Nephron (organoid): Measurements from ENCODE around the gene DPH7.
"Not testable (repeated sequence)": the region's sequence is repeated elsewhere in the genome, so short reads cannot be mapped to it uniquely, and the experiment has no call there.

Experiments
- H3K27ac Mint-ChIP-seq, 3 experiments: 2 replicates each; pipeline ENCODE4 v1.8.0; 2020; ENCODE audit warnings: mixed read lengths in 3 of 3, mild to moderate bottlenecking in 2 of 3, moderate library complexity in 1 of 3
- H3K27me3 Mint-ChIP-seq: 2 replicates; pipeline ENCODE4 v1.8.0; 2021; ENCODE audit warnings: low read depth, mild to moderate bottlenecking, moderate library complexity, mixed read lengths
- H3K36me3 Mint-ChIP-seq: 2 replicates; pipeline ENCODE4 v1.8.0; 2020; ENCODE audit warnings: low read depth, mixed read lengths
- H3K4me1 Mint-ChIP-seq: 2 replicates; pipeline ENCODE4 v1.8.0; 2020; ENCODE audit warnings: mixed read lengths
- H3K4me3 Mint-ChIP-seq, 3 experiments: 2 replicates each; pipeline ENCODE4 v1.8.0; 2020; ENCODE audit warnings: mild to moderate bottlenecking in 3 of 3, mixed read lengths in 3 of 3, moderate library complexity in 2 of 3
- H3K9me3 Mint-ChIP-seq: 2 replicates; pipeline ENCODE4 v1.8.0; 2020; ENCODE audit warnings: mixed read lengths
- TF ChIP-seq, protein P1 (sequence below), 3 experiments: fragments of 200-600 bp; sonication (generic); IDR thresholded peaks; one replicate each; pipeline ENCODE4 v1.5.0; 2021; ENCODE audit warnings: antibody characterized with exemption in 3 of 3; ENCODE audit not compliant: unreplicated experiment in 3 of 3

Gene DPH7

DNA sequence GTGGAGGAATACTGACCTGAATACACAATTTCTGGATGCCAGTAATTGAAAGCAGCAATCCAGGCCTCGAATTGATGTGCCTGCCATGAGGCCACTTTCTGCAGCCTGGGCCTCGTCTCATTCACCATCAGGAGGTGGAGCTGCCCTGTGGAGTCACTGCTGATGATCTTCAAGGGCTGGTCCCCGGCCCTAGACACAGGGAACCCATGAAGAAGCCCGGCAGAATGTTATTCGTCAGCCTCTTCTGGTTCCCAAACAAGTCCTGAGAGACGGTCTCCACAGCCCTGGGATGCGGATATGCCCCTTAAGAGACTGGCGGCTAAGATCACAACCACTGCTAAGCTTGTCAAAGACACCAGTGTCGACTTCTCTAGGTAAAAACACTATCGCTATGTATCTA is 4.5 kb downstream of the DPH7 start:
- Mint-ChIP-seq H3K27me3 (no peaks in the 10 kb centered on the region), H3K36me3 (peaks cover 43% of the 10 kb centered on the region), H3K9me3 (no peaks in the 10 kb centered on the region), H3K4me1 (peaks cover 18% of the 10 kb centered on the region), H3K27ac (no peak overlapping the region), H3K4me3 (no peak overlapping the region)
- TF ChIP-seq, protein P1, sequence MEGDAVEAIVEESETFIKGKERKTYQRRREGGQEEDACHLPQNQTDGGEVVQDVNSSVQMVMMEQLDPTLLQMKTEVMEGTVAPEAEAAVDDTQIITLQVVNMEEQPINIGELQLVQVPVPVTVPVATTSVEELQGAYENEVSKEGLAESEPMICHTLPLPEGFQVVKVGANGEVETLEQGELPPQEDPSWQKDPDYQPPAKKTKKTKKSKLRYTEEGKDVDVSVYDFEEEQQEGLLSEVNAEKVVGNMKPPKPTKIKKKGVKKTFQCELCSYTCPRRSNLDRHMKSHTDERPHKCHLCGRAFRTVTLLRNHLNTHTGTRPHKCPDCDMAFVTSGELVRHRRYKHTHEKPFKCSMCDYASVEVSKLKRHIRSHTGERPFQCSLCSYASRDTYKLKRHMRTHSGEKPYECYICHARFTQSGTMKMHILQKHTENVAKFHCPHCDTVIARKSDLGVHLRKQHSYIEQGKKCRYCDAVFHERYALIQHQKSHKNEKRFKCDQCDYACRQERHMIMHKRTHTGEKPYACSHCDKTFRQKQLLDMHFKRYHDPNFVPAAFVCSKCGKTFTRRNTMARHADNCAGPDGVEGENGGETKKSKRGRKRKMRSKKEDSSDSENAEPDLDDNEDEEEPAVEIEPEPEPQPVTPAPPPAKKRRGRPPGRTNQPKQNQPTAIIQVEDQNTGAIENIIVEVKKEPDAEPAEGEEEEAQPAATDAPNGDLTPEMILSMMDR (IDR thresholded peaks at IDR 0.05; ENCODE audit: unreplicated experiment in 3 of 3) = no peak

DNA sequence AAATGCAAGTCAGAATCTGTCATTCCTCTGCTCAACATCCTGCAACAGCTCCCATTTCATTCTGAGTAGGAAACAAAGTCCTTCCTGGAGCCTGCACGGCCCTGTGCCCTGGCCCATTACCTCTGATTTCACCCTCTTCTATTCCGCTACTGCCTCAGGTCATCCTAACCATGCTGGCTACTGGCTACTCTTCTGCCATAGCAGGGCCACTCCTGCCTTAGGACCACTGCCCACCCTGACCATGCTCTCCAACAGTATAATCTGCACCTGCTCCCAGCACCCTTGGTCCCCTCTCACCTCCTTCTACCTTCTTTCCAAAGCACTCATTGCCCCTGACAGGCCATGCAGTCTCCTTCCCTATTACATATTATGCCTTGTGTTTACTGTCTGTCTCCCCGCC is 8.2 kb downstream of the DPH7 start:
- Mint-ChIP-seq H3K27ac (no peak overlapping the region), H3K4me3 (no peak overlapping the region), H3K36me3 (peaks cover 41% of the 10 kb centered on the region), H3K27me3 (no peaks in the 10 kb centered on the region), H3K4me1 (peaks cover 1% of the 10 kb centered on the region), H3K9me3 (no peaks in the 10 kb centered on the region)
- TF ChIP-seq, protein P1 (IDR thresholded peaks at IDR 0.05; ENCODE audit: unreplicated experiment in 3 of 3) = no peak

DNA sequence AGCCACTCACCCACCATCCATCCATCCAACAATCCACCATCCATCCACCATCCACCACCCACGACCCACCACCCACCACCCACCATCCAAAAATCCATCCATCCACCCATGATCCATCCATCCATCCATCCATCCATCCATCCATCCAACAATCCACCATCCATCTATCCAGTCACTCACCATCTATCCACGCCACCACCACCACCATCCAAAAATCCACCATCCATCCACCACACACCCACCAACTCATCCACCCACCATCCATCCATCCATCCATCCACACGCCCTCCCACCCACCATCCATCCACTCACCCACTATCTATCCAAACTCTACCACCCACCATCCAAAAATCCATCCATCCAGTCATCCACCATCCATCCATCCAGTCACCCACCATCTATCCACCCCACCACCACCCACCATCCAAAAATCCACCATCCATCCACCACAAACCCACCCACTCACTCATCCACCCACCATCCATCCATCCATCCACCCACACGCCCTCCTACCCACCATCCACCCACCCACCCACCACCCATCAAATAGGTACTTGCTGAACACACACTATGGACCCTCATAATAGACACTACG is 9.0 kb downstream of the DPH7 start:
- no peak overlapping the region for H3K4me3 Mint-ChIP-seq
- H3K4me1 Mint-ChIP-seq = no peaks in the 10 kb centered on the region
- TF ChIP-seq, protein P1 (IDR thresholded peaks at IDR 0.05; ENCODE audit: unreplicated experiment in 3 of 3) = no peak
- no peaks in the 10 kb centered on the region for H3K9me3 Mint-ChIP-seq
- H3K27ac Mint-ChIP-seq = no peak overlapping the region
- H3K27me3 Mint-ChIP-seq = no peaks in the 10 kb centered on the region
- peaks cover 33% of the 10 kb centered on the region for H3K36me3 Mint-ChIP-seq

DNA sequence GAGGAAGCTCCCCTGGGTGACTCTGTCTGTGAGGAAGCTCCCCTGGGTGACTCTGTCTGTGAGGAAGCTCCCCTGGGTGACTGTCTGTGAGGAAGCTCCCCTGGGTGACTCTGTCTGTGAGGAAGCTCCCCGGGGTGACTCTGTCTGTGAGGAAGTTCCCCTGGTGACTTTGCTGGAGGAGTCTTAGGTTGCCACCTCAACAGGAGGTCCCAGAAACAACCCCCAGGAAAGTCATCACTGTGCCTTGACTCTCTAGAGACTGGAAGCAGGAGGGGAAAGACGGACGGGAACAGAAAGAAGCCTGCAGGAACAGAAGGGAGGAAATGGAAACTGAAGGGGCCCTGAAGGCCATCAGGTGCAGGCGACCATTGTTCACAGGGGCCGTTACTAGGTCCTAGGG is 10.3 kb downstream of the DPH7 start:
- H3K4me1 Mint-ChIP-seq, H3K27ac Mint-ChIP-seq, H3K27me3 Mint-ChIP-seq, H3K4me3 Mint-ChIP-seq, H3K9me3 Mint-ChIP-seq: not testable (repeated sequence)
- H3K36me3 Mint-ChIP-seq = peaks cover 36% of the 10 kb centered on the region

DNA sequence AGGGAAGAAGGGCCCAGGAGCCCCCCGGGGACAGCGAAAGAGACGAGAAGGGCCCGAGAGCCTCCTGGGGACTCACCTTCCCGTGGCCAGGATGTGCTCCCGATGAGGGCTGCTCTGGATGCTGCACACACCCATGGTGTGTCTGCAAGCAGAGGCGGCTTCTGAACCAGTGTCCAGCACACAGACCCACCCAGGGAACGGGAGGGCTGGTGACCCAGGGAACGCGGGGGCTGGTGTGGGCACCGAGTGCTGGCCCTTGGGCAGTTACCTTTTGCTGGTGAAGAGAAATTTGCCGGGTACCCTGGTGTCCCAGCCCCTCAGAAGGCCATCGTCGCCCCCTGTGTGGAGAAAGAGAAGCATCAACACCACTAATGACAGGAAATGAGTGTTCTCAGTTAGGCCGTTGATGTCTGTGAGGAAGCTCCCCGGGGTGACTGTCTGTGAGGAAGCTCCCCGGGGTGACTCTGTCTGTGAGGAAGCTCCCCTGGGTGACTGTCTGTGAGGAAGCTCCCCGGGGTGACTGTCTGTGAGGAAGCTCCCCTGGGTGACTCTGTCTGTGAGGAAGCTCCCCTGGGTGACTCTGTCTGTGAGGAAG is 13.8 kb downstream of the DPH7 start:
- Mint-ChIP-seq H3K36me3 (peaks cover 44% of the 10 kb centered on the region), H3K27me3 (no peaks in the 10 kb centered on the region), H3K4me3 (no peak overlapping the region), H3K27ac (no peak overlapping the region), H3K9me3 (no peaks in the 10 kb centered on the region), H3K4me1 (peaks cover 5% of the 10 kb centered on the region)
- TF ChIP-seq, protein P1 (IDR thresholded peaks at IDR 0.05; ENCODE audit: unreplicated experiment in 3 of 3) = no peak

DNA sequence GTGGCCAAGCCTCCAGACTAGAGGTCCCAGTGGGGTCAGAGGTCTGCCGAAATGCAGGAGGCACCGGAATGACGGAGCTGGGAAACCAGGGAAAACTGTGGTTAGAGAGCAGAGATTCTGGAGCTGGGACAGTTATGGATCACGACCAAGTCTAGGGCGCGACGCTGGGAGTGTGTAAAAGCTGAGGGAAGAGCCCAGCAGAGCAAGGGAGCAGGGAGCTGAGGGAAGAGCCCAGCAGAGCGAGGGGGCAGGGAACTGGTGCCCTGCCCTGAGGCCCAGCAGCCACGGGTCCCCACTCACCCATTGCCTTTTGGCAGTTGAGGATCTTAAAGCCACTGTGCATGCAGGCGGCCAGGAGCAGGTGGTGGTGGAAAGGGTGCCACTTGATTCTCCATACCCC is 14.6 kb downstream of the DPH7 start:
- Mint-ChIP-seq H3K27ac (no peak overlapping the region), H3K36me3 (peaks cover 51% of the 10 kb centered on the region), H3K4me1 (peaks cover 10% of the 10 kb centered on the region), H3K9me3 (no peaks in the 10 kb centered on the region), H3K4me3 (no peak overlapping the region), H3K27me3 (no peaks in the 10 kb centered on the region)
- TF ChIP-seq, protein P1 (IDR thresholded peaks at IDR 0.05; ENCODE audit: unreplicated experiment in 3 of 3) = no peak
